Dedifferentiated amniotic fluid mesenchymal stem cell (primary cell): ENCODE data around the gene DMWD.

Experiments used
- DNase-seq: peaks from one replicate; pipeline ENCODE4 v3.0.0-alpha.2; 2016; ENCODE audit errors: extremely low spot score

DMWD gene

GRCh38 chr19:45770192-45771101, 22.2 kb downstream of the DMWD start:
- DNase-seq: peak; percentile 90

GRCh38 chr19:45769821-45770191, 22.8 kb downstream of the DMWD start:
- DNase-seq: no peak

- DNase-seq: peak; percentile 96
These were observed 23.5 kb downstream of the DMWD start, which contains the start of gene SIX5 for GRCh38 chr19:45768984-45769782. Gene SIX5 (minus strand): TSS chr19:45769252. CDS start chr19:45768844, 408 bp downstream.

- DNase-seq: no peak
These were observed 24.0 kb downstream of the DMWD start for GRCh38 chr19:45768655-45768983.

GRCh38 chr19:45767881-45768654, 24.6 kb downstream of the DMWD start:
- peak; percentile 37 for DNase-seq

- peak; percentile 85 for DNase-seq
These were observed 25.2 kb downstream of the DMWD start for GRCh38 chr19:45767410-45767880.

GRCh38 chr19:45766869-45767346, 25.7 kb downstream of the DMWD start:
- DNase-seq: no peak

- DNase-seq: no peak
These were observed 26.3 kb downstream of the DMWD start for GRCh38 chr19:45766296-45766868.

- DNase-seq: no peak
These were observed 26.8 kb downstream of the DMWD start for GRCh38 chr19:45765702-45766295.

- no peak for DNase-seq
These were observed 27.5 kb downstream of the DMWD start for GRCh38 chr19:45764945-45765701.

GRCh38 chr19:45764475-45764874, 28.2 kb downstream of the DMWD start:
- no peak for DNase-seq

- DNase-seq: no peak
These were observed 28.9 kb downstream of the DMWD start for GRCh38 chr19:45763691-45764294.

GRCh38 chr19:45762870-45763631, 29.6 kb downstream of the DMWD start:
- DNase-seq: no peak

- no peak for DNase-seq
These were observed 30.9 kb downstream of the DMWD start for GRCh38 chr19:45761714-45762113.

GRCh38 chr19:45758921-45759320, 33.7 kb downstream of the DMWD start:
- no peak for DNase-seq

GRCh38 chr19:45757695-45758094, 35.0 kb downstream of the DMWD start:
- no peak for DNase-seq

GRCh38 chr19:45754323-45754722, 38.3 kb downstream of the DMWD start:
- no peak for DNase-seq

- DNase-seq: no peak
These were observed 39.1 kb downstream of the DMWD start for GRCh38 chr19:45753548-45753947.

- DNase-seq: no peak
These were observed 40.0 kb downstream of the DMWD start for GRCh38 chr19:45752639-45753038.
